ENCODE results near the gene CD58.

CD58 gene

GRCh38 chr1:116585886-116586285 lies 15.1 kb upstream of the CD58 start:
- TF ChIP-seq CTCF (IDR thresholded peaks at IDR 0.05; ENCODE audit: extremely low read depth, missing control alignments), result no peak

GRCh38 chr1:116581323-116581885 lies 10.6 kb upstream of the CD58 start:
- no peak for DNase-seq (ENCODE audit: low spot score)
- no peak for TF ChIP-seq CTCF (IDR thresholded peaks at IDR 0.05; ENCODE audit: extremely low read depth, missing control alignments)

More at GRCh38 chr1:116585886-116586285, 15.1 kb upstream of the CD58 start:
- no peak for DNase-seq (ENCODE audit: low spot score)

GRCh38 chr1:116580446-116581322 lies 9.9 kb upstream of the CD58 start:
- TF ChIP-seq CTCF (IDR thresholded peaks at IDR 0.05; ENCODE audit: extremely low read depth, missing control alignments), result no peak
- DNase-seq (ENCODE audit: low spot score), result no peak

GRCh38 chr1:116579259-116579875 lies 8.5 kb upstream of the CD58 start:
- no peak for TF ChIP-seq CTCF (IDR thresholded peaks at IDR 0.05; ENCODE audit: extremely low read depth, missing control alignments)
- DNase-seq (ENCODE audit: low spot score), result no peak

GRCh38 chr1:116578581-116578980 lies 7.8 kb upstream of the CD58 start:
- DNase-seq (ENCODE audit: low spot score), result no peak
- TF ChIP-seq CTCF (IDR thresholded peaks at IDR 0.05; ENCODE audit: extremely low read depth, missing control alignments), result no peak

- DNase-seq (ENCODE audit: low spot score), result no peak
- no peak for TF ChIP-seq CTCF (IDR thresholded peaks at IDR 0.05; ENCODE audit: extremely low read depth, missing control alignments)
Measured at GRCh38 chr1:116577759-116578314, 7.0 kb upstream of the CD58 start.
